Dendritic cell treated with granulocyte-macrophage colony-stimulating factor and Interleukin-4, amounts not matched to agents 40 ng/mL and 50 ng/mL, for 4 days (primary cell): ENCODE data around the gene CPTP.

Experiments used
- H3K27ac Mint-ChIP-seq: one replicate; pipeline ENCODE4 v1.8.0; 2022; ENCODE audit warnings: mild to moderate bottlenecking, mixed read lengths
- H3K27me3 Mint-ChIP-seq: one replicate; pipeline ENCODE4 v1.8.0; 2022; ENCODE audit warnings: mild to moderate bottlenecking, mixed read lengths
- H3K36me3 Mint-ChIP-seq: one replicate; pipeline ENCODE4 v1.8.0; 2022; ENCODE audit warnings: low read depth, mixed read lengths
- H3K4me1 Mint-ChIP-seq: one replicate; pipeline ENCODE4 v1.8.0; 2022; ENCODE audit warnings: low read depth, mixed read lengths
- H3K4me3 Mint-ChIP-seq: one replicate; pipeline ENCODE4 v1.8.0; 2022; ENCODE audit warnings: mild to moderate bottlenecking, moderate library complexity, mixed read lengths
- H3K9me3 Mint-ChIP-seq: one replicate; pipeline ENCODE4 v1.8.0; 2022; ENCODE audit warnings: mixed read lengths
- intact Hi-C: fragments of 100-400 bp; cut with micrococcal nuclease; formaldehyde crosslinking; loops from one replicate; pipeline ENCODE4 v1.15.0; 2022

Gene CPTP

GRCh38 chr1:1286313-1287261 lies 38.0 kb upstream of the CPTP start:
- Mint-ChIP-seq H3K9me3 (peaks cover 9% of the 10 kb centered on the region), H3K4me3 (no peak overlapping the region), H3K4me1 (peaks cover 7% of the 10 kb centered on the region), H3K27me3 (peaks cover 6% of the 10 kb centered on the region), H3K36me3 (no peaks in the 10 kb centered on the region), H3K27ac (no peak overlapping the region)
- intact Hi-C loops, result no loop called here

- H3K4me1 Mint-ChIP-seq, result peaks cover 6% of the 10 kb centered on the region
- peaks cover 3% of the 10 kb centered on the region for H3K36me3 Mint-ChIP-seq
- H3K4me3 Mint-ChIP-seq, result no peak overlapping the region
- peaks cover 4% of the 10 kb centered on the region for H3K27me3 Mint-ChIP-seq
- H3K27ac Mint-ChIP-seq, result no peak overlapping the region
- intact Hi-C loops, result no loop called here
- peaks cover 9% of the 10 kb centered on the region for H3K9me3 Mint-ChIP-seq
Measured at GRCh38 chr1:1287288-1288110, 37.1 kb upstream of the CPTP start.

GRCh38 chr1:1290238-1290731 lies 34.3 kb upstream of the CPTP start:
- peaks cover 31% of the 10 kb centered on the region for H3K36me3 Mint-ChIP-seq
- no peak overlapping the region for H3K4me3 Mint-ChIP-seq
- H3K4me1 Mint-ChIP-seq, result no peaks in the 10 kb centered on the region
- peaks cover 3% of the 10 kb centered on the region for H3K27me3 Mint-ChIP-seq
- intact Hi-C loops, result no loop called here
- peaks cover 9% of the 10 kb centered on the region for H3K9me3 Mint-ChIP-seq
- H3K27ac Mint-ChIP-seq, result no peak overlapping the region

DNA sequence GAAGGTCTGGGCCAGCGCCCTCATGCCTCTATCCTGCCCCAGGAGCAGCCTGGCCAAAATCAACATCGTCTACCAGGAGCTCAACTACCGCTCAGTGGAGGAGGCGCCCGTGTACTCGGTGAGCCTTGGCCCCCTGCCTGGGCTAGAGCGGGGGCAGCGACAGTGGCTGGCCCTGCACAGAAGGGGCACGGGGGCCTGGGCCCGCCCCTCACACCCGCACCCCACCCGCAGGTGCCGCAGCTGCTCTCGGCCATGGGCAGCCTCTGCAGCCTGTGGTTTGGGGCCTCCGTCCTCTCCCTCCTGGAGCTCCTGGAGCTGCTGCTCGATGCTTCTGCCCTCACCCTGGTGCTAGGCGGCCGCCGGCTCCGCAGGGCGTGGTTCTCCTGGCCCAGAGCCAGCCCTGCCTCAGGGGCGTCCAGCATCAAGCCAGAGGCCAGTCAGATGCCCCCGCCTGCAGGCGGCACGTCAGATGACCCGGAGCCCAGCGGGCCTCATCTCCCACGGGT lies 33.5 kb upstream of the CPTP start:
- peaks cover 3% of the 10 kb centered on the region for H3K27me3 Mint-ChIP-seq
- no peaks in the 10 kb centered on the region for H3K4me1 Mint-ChIP-seq
- no peak overlapping the region for H3K4me3 Mint-ChIP-seq
- peaks cover 9% of the 10 kb centered on the region for H3K9me3 Mint-ChIP-seq
- no peak overlapping the region for H3K27ac Mint-ChIP-seq
- intact Hi-C loops, result no loop called here
- H3K36me3 Mint-ChIP-seq, result peaks cover 38% of the 10 kb centered on the region

- peaks cover 3% of the 10 kb centered on the region for H3K27me3 Mint-ChIP-seq
- H3K4me1 Mint-ChIP-seq, result no peaks in the 10 kb centered on the region
- no peak overlapping the region for H3K4me3 Mint-ChIP-seq
- peaks cover 9% of the 10 kb centered on the region for H3K9me3 Mint-ChIP-seq
- intact Hi-C loops, result no loop called here
- H3K36me3 Mint-ChIP-seq, result peaks cover 46% of the 10 kb centered on the region
- no peak overlapping the region for H3K27ac Mint-ChIP-seq
Measured at GRCh38 chr1:1291548-1292441, 32.8 kb upstream of the CPTP start.

DNA sequence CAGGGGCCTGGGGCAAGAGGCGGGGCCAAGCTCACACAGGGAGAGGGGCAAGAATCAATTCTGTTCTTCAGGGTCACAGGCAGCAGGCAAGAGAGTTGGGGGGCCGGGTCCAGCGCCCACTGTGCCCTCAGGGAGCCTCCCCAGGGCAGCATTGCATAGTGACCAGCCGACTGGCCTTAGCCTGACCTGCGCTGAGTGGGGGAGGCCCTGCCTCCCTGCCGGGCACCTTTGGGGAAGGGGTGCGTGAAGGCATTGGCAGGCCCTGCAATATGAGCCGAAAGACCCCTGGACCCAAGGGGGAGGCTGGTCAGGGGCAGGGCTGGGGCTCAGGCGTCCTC lies 32.2 kb upstream of the CPTP start:
- H3K4me3 Mint-ChIP-seq, result no peak overlapping the region
- H3K9me3 Mint-ChIP-seq, result peaks cover 9% of the 10 kb centered on the region
- intact Hi-C loops, result no loop called here
- H3K27ac Mint-ChIP-seq, result no peak overlapping the region
- H3K4me1 Mint-ChIP-seq, result no peaks in the 10 kb centered on the region
- H3K36me3 Mint-ChIP-seq, result peaks cover 48% of the 10 kb centered on the region
- H3K27me3 Mint-ChIP-seq, result peaks cover 3% of the 10 kb centered on the region

- intact Hi-C loops, result no loop called here
- H3K27ac Mint-ChIP-seq, result no peak overlapping the region
- H3K27me3 Mint-ChIP-seq, result peaks cover 3% of the 10 kb centered on the region
- no peaks in the 10 kb centered on the region for H3K4me1 Mint-ChIP-seq
- peaks cover 51% of the 10 kb centered on the region for H3K36me3 Mint-ChIP-seq
- no peak overlapping the region for H3K4me3 Mint-ChIP-seq
- H3K9me3 Mint-ChIP-seq, result peaks cover 9% of the 10 kb centered on the region
Measured at GRCh38 chr1:1292851-1293250, 31.8 kb upstream of the CPTP start.

GRCh38 chr1:1293263-1294249 lies 31.0 kb upstream of the CPTP start:
- Mint-ChIP-seq H3K27me3 (peaks cover 3% of the 10 kb centered on the region), H3K4me3 (no peak overlapping the region), H3K4me1 (no peaks in the 10 kb centered on the region), H3K36me3 (peaks cover 58% of the 10 kb centered on the region), H3K27ac (no peak overlapping the region), H3K9me3 (peaks cover 2% of the 10 kb centered on the region)
- intact Hi-C loops, result no loop called here

- peaks cover 3% of the 10 kb centered on the region for H3K27me3 Mint-ChIP-seq
- peaks cover 66% of the 10 kb centered on the region for H3K36me3 Mint-ChIP-seq
- H3K27ac Mint-ChIP-seq, result no peak overlapping the region
- intact Hi-C loops, result no loop called here
- H3K9me3 Mint-ChIP-seq, result no peaks in the 10 kb centered on the region
- no peaks in the 10 kb centered on the region for H3K4me1 Mint-ChIP-seq
- H3K4me3 Mint-ChIP-seq, result no peak overlapping the region
Measured at GRCh38 chr1:1294250-1294890, 30.2 kb upstream of the CPTP start.

DNA sequence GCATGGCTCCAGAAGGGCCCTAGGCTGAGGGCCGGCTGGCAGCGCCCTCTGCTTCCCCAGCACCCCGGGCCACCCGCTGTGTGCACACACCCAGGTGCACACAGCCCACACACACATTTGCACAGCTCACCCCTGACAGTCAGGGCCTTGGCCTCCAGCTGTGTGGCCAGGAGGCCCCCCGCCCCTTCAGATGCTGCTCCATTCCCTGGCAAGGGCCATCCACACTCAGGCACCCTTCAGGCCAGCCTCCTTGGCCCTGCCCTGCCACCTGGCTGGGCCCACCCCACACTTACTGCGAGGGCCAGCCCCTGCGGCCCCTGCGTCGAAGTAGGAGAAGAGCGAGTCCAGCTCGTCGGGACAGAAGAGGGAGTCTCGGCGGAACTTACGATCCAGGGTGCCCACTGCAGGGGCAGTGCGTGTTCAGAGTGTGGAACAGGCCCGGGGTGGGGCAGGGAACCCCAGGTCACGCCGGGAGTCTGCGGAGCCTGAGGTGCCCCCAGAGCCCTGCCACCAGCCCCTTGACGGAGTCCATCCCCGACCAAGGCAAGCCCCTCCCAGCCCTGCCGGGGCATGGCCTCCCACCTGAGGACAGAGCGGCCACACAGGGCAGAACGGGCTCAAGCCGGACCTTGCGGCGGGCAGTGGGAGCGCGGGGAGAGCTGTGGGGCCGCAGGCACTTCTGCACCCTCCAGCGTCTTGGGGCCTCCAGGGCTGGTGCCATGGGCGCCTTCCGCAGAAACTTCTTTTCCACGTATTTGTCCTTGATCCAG lies 29.3 kb upstream of the CPTP start:
- Mint-ChIP-seq H3K27me3 (peaks cover under 1% of the 10 kb centered on the region), H3K27ac (no peak overlapping the region), H3K9me3 (no peaks in the 10 kb centered on the region), H3K4me1 (no peaks in the 10 kb centered on the region), H3K4me3 (no peak overlapping the region), H3K36me3 (peaks cover 76% of the 10 kb centered on the region)
- intact Hi-C loops, result no loop called here

GRCh38 chr1:1296070-1297061 lies 28.2 kb upstream of the CPTP start:
- intact Hi-C loops, result no loop called here
- no peak overlapping the region for H3K27ac Mint-ChIP-seq
- H3K36me3 Mint-ChIP-seq, result peaks cover 82% of the 10 kb centered on the region
- H3K4me3 Mint-ChIP-seq, result no peak overlapping the region
- no peaks in the 10 kb centered on the region for H3K27me3 Mint-ChIP-seq
- H3K4me1 Mint-ChIP-seq, result no peaks in the 10 kb centered on the region
- no peaks in the 10 kb centered on the region for H3K9me3 Mint-ChIP-seq
